ENCODE results near the gene LGALS7.

DNA sequence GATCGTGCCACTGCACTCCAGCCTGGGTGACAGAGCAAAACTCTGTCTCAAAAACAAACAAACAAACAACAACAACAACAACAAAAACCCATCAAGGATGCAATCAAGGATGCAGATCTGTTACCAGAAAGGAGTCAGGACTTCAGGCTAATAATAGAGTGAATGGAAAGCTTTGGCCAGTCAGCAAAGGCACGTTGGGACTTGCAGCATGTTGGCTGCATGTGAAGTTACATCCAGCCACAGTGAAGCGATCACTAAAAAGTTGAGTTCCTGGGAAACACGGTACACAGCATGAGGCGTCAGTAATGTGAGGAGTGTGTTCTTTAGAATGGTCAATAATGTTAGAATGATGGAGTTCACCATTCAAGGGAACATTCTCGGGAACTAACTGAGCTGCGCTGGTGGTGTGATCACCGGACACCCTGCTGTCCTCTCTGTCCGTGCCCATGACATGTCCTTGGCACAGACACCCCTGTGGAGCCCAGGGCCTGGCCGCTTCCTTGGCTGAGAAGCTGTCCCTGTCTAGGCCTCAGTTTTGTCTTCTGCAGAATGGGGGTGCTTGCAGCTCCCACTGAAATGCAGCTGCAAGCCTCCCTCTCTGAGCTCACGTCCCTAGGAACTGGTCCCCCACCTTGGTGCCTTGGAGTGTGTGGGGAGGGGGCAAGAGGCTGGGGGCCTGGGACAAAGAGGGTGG lies 13.4 kb upstream of the LGALS7 start:
- TF ChIP-seq, protein P1, sequence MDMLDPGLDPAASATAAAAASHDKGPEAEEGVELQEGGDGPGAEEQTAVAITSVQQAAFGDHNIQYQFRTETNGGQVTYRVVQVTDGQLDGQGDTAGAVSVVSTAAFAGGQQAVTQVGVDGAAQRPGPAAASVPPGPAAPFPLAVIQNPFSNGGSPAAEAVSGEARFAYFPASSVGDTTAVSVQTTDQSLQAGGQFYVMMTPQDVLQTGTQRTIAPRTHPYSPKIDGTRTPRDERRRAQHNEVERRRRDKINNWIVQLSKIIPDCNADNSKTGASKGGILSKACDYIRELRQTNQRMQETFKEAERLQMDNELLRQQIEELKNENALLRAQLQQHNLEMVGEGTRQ (IDR thresholded peaks at IDR 0.05; ENCODE audit: low read depth, low read length): no peak
- TF ChIP-seq, protein P2, sequence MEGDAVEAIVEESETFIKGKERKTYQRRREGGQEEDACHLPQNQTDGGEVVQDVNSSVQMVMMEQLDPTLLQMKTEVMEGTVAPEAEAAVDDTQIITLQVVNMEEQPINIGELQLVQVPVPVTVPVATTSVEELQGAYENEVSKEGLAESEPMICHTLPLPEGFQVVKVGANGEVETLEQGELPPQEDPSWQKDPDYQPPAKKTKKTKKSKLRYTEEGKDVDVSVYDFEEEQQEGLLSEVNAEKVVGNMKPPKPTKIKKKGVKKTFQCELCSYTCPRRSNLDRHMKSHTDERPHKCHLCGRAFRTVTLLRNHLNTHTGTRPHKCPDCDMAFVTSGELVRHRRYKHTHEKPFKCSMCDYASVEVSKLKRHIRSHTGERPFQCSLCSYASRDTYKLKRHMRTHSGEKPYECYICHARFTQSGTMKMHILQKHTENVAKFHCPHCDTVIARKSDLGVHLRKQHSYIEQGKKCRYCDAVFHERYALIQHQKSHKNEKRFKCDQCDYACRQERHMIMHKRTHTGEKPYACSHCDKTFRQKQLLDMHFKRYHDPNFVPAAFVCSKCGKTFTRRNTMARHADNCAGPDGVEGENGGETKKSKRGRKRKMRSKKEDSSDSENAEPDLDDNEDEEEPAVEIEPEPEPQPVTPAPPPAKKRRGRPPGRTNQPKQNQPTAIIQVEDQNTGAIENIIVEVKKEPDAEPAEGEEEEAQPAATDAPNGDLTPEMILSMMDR (conservative IDR thresholded peaks at IDR 0.05; ENCODE audit: low read depth, low read length): no peak
